HEK293 (cell line): ENCODE results near the gene RAB44.

ENCODE experiments used
- CTCF ChIA-PET: fragments of 350-600 bp; formaldehyde crosslinking; extraction: SDS; loops from one replicate; lab custom pipeline; 2021; ENCODE audit warnings: antibody characterized with exemption; lab: Yijun Ruan, JAX
- POLR2A ChIA-PET: fragments of 300-600 bp; formaldehyde crosslinking; extraction: SDS; loops from one replicate; lab custom pipeline; 2020; ENCODE audit warnings: antibody characterized with exemption, inconsistent platforms; lab: Yijun Ruan, JAX
- H3K27ac ChIP-seq: fragments of 200-500 bp; sonication (Bioruptor generic); 2 replicates; pipeline ENCODE4 v1.5.1; 2014; ENCODE audit warnings: low read depth, low read length, control low read depth, inconsistent platforms; ENCODE audit errors: extremely low read depth
- H3K36me3 ChIP-seq, 2 experiments: fragments of 200-500 bp in 1 of 2; sonication (Bioruptor generic) in 1 of 2; 1 replicate in 1 of 2; 2 replicates in 1 of 2; pipeline ENCODE4 v1.5.1; 2014 to 2017; ENCODE audit warnings: inconsistent platforms in 2 of 2, low read length in 2 of 2; ENCODE audit not compliant: control insufficient read depth in 2 of 2, insufficient read depth in 1 of 2
- H3K4me1 ChIP-seq: fragments of 200-500 bp; sonication (Bioruptor generic); 2 replicates; pipeline ENCODE4 v1.5.1; 2014; ENCODE audit warnings: mild to moderate bottlenecking, low read length, inconsistent platforms; ENCODE audit not compliant: control insufficient read depth, insufficient read depth
- H3K4me3 ChIP-seq: 2 replicates; pipeline ENCODE4 v1.5.1; 2011; ENCODE audit warnings: low read depth, mild to moderate bottlenecking, control low read depth, low read length, moderate library complexity
- H3K9me3 ChIP-seq: fragments of 200-500 bp; sonication (Bioruptor generic); 2 replicates; pipeline ENCODE4 v1.5.1; 2014; ENCODE audit warnings: low read depth, low read length, inconsistent platforms; ENCODE audit not compliant: control insufficient read depth, insufficient read depth
- GFI1B ChIP-seq: fragments of 450-650 bp; formaldehyde crosslinking; IDR thresholded peaks from 2 replicates; pipeline ENCODE4 v1.5.1; 2016; ENCODE audit warnings: missing biosample characterization, missing genetic modification characterization
- GLI2 ChIP-seq: fragments of 450-650 bp; formaldehyde crosslinking; IDR thresholded peaks from 2 replicates; pipeline ENCODE4; 2017; ENCODE audit warnings: missing biosample characterization, missing genetic modification characterization, low read depth, borderline replicate concordance
- HOXC10 ChIP-seq: sonication (generic); formaldehyde crosslinking; IDR thresholded peaks from 2 replicates; pipeline ENCODE4 v1.8.1; 2023; ENCODE audit warnings: mild to moderate bottlenecking, missing genetic modification reagents
- KLF10 ChIP-seq: fragments of 450-650 bp; IDR thresholded peaks from 2 replicates; pipeline ENCODE4 v1.5.1; 2018; ENCODE audit warnings: missing biosample characterization, mild to moderate bottlenecking, missing genetic modification characterization
- SALL2 ChIP-seq: fragments of 450-650 bp; formaldehyde crosslinking; IDR thresholded peaks from 2 replicates; pipeline ENCODE4 v1.5.0; 2017; ENCODE audit warnings: missing biosample characterization, mild to moderate bottlenecking, missing genetic modification characterization, borderline replicate concordance
- SETDB1 ChIP-seq: IDR thresholded peaks from one replicate; pipeline ENCODE4 v1.6.1; 2017; ENCODE audit warnings: mild to moderate bottlenecking, low read length, moderate library complexity, mixed read lengths; ENCODE audit not compliant: insufficient read length
- ZIC2 ChIP-seq: fragments of 450-650 bp; formaldehyde crosslinking; IDR thresholded peaks from 2 replicates; pipeline ENCODE4 v1.5.1; 2016; ENCODE audit warnings: missing biosample characterization, missing genetic modification characterization
- ZNF16 ChIP-seq: fragments of 450-650 bp; formaldehyde crosslinking; IDR thresholded peaks from 2 replicates; pipeline ENCODE4 v1.5.1; 2016; ENCODE audit warnings: low read depth, missing biosample characterization, missing genetic modification characterization
- ZNF169 ChIP-seq: fragments of 450-650 bp; formaldehyde crosslinking; IDR thresholded peaks from 2 replicates; pipeline ENCODE4 v1.5.1; 2016; ENCODE audit warnings: missing biosample characterization, missing genetic modification characterization
- ZNF175 ChIP-seq: fragments of 450-650 bp; formaldehyde crosslinking; IDR thresholded peaks from 2 replicates; pipeline ENCODE4 v1.5.1; 2016; ENCODE audit warnings: missing biosample characterization, missing genetic modification characterization
- ZNF24 ChIP-seq: fragments of 450-650 bp; formaldehyde crosslinking; IDR thresholded peaks from 2 replicates; pipeline ENCODE4 v1.5.1; 2016; ENCODE audit warnings: missing biosample characterization, missing genetic modification characterization
- ZNF341 ChIP-seq: fragments of 450-650 bp; formaldehyde crosslinking; IDR thresholded peaks from 2 replicates; pipeline ENCODE4; 2016; ENCODE audit warnings: low read depth, missing biosample characterization, missing genetic modification characterization
- ZNF423 ChIP-seq: fragments of 450-650 bp; formaldehyde crosslinking; IDR thresholded peaks from 2 replicates; pipeline ENCODE4 v1.5.1; 2016; ENCODE audit warnings: missing biosample characterization, missing genetic modification characterization
- ZNF501 ChIP-seq: fragments of 450-650 bp; formaldehyde crosslinking; IDR thresholded peaks from 2 replicates; pipeline ENCODE4 v1.5.1; 2016; ENCODE audit warnings: missing biosample characterization, missing genetic modification characterization
- ZNF513 ChIP-seq: fragments of 450-650 bp; IDR thresholded peaks from 2 replicates; pipeline ENCODE4 v1.5.1; 2018; ENCODE audit warnings: missing biosample characterization, missing genetic modification characterization
- ZNF530 ChIP-seq: fragments of 450-650 bp; formaldehyde crosslinking; IDR thresholded peaks from 2 replicates; pipeline ENCODE4 v1.5.1; 2016; ENCODE audit warnings: low read depth, missing biosample characterization, missing genetic modification characterization
- ZNF555 ChIP-seq: fragments of 450-650 bp; formaldehyde crosslinking; conservative IDR thresholded peaks from 2 replicates; pipeline ENCODE4 v1.5.1; 2017; ENCODE audit warnings: missing biosample characterization, mild to moderate bottlenecking, missing genetic modification characterization, inconsistent platforms
- ZNF624 ChIP-seq: fragments of 450-650 bp; formaldehyde crosslinking; IDR thresholded peaks from 2 replicates; pipeline ENCODE4 v1.5.1; 2017; ENCODE audit warnings: missing biosample characterization, missing genetic modification characterization
- ZNF629 ChIP-seq: fragments of 450-650 bp; formaldehyde crosslinking; IDR thresholded peaks from 2 replicates; pipeline ENCODE4 v1.5.1; 2017; ENCODE audit warnings: missing biosample characterization, missing genetic modification characterization
- ZNF654 ChIP-seq: fragments of 450-650 bp; formaldehyde crosslinking; IDR thresholded peaks from 2 replicates; pipeline ENCODE4 v1.5.1; 2016; ENCODE audit warnings: low read depth, missing biosample characterization, missing genetic modification characterization
- ZNF776 ChIP-seq: fragments of 450-650 bp; formaldehyde crosslinking; IDR thresholded peaks from 2 replicates; pipeline ENCODE4 v1.5.0; 2017; ENCODE audit warnings: missing biosample characterization, missing genetic modification characterization, borderline replicate concordance
- ZNF791 ChIP-seq: fragments of 450-650 bp; formaldehyde crosslinking; IDR thresholded peaks from 2 replicates; pipeline ENCODE4 v1.5.1; 2016; ENCODE audit warnings: missing biosample characterization, missing genetic modification characterization
- ZSCAN4 ChIP-seq: fragments of 450-650 bp; formaldehyde crosslinking; IDR thresholded peaks from 2 replicates; pipeline ENCODE4 v1.5.1; 2017; ENCODE audit warnings: missing biosample characterization, missing genetic modification characterization

RAB44 gene

GRCh38 chr6:36671687-36672375 lies 25.8 kb upstream of the RAB44 start:
- POLR2A ChIA-PET = interaction anchor here (0.6 kb wide), 1 partner anchor 57 kb away, joined by 4 read pairs; no protein-coding TSS in a partner anchor
- Histone ChIP-seq H3K4me1 (peaks cover 8% of the 10 kb centered on the region), H3K36me3 (no peaks in the 10 kb centered on the region), H3K4me3 (no peak overlapping the region), H3K9me3 (no peaks in the 10 kb centered on the region)
- TF ChIP-seq ZNF169 (tag by site-specific recombination) = no peak
- TF ChIP-seq ZNF16 = no peak
- peak; percentile 8 for TF ChIP-seq ZIC2 (tag by site-specific recombination)
- TF ChIP-seq, all 188 proteins: peak for 1
- no peak overlapping the region for H3K27ac ChIP-seq
- CTCF ChIA-PET = interaction anchor here (0.6 to 1.1 kb wide), 5 partner anchors 12 to 214 kb away, joined by 3 read pairs; partner anchors contain the start of gene C6orf89

- POLR2A ChIA-PET = no interaction called here
- CTCF ChIA-PET = interaction anchor here (1.1 kb wide), 1 partner anchor 49 kb away, joined by 3 read pairs; no protein-coding TSS in a partner anchor
- Histone ChIP-seq H3K27ac (no peak overlapping the region), H3K4me3 (no peak overlapping the region), H3K36me3 (no peaks in the 10 kb centered on the region), H3K9me3 (no peaks in the 10 kb centered on the region), H3K4me1 (peaks cover 11% of the 10 kb centered on the region)
- TF ChIP-seq ZNF423 = no peak
- TF ChIP-seq ZNF513 = no peak
- TF ChIP-seq ZSCAN4 (tag by site-specific recombination) = no peak
- TF ChIP-seq GLI2 (tag by site-specific recombination) = no peak
- TF ChIP-seq SETDB1 = no peak
- no peak for TF ChIP-seq HOXC10
- no peak for TF ChIP-seq ZNF776
- TF ChIP-seq ZNF175 = no peak
- no peak for TF ChIP-seq GFI1B (tag by site-specific recombination)
- TF ChIP-seq ZNF24 = no peak
- TF ChIP-seq ZNF624 = no peak
- TF ChIP-seq ZNF501 = no peak
- no peak for TF ChIP-seq ZNF555
- no peak for TF ChIP-seq ZNF654 (tag by site-specific recombination)
- TF ChIP-seq ZNF791 (tag by site-specific recombination) = no peak
These were observed 23.7 kb upstream of the RAB44 start for GRCh38 chr6:36673882-36674281.

GRCh38 chr6:36674942-36675341 lies 22.7 kb upstream of the RAB44 start:
- CTCF ChIA-PET = no interaction called here
- peaks cover 11% of the 10 kb centered on the region for H3K4me1 ChIP-seq
- no peak overlapping the region for H3K4me3 ChIP-seq
- no peaks in the 10 kb centered on the region for H3K9me3 ChIP-seq
- H3K36me3 ChIP-seq = peaks cover 0 to 2% of the 10 kb centered on the region in 2 experiments; a peak in 1 of 3 replicates
- no peak for TF ChIP-seq SALL2 (tag by site-specific recombination)
- no peak for TF ChIP-seq ZNF629 (tag by site-specific recombination)
- TF ChIP-seq ZNF341 = no peak
- TF ChIP-seq KLF10 (tag by site-specific recombination) = no peak
- no peak for TF ChIP-seq ZNF530 (tag by site-specific recombination)
- TF ChIP-seq, all 188 proteins: peak for 0
- no peak overlapping the region for H3K27ac ChIP-seq
- POLR2A ChIA-PET = no interaction called here
